Mucosa of rectum (tissue), 2 donors: Measurements from ENCODE around the gene CYP1A1.

Experiments used
- H3K27ac ChIP-seq, 2 donors: one replicate each; pipeline ENCODE4 v1.7.0; 2013; ENCODE audit warnings: inconsistent platforms in 2 of 2, low read depth in 2 of 2, low read length in 2 of 2
- H3K27me3 ChIP-seq, 2 donors: one replicate each; pipeline ENCODE4 v1.7.0; 2013; ENCODE audit warnings: low read length in 2 of 2; ENCODE audit not compliant: control insufficient read depth in 2 of 2, insufficient read depth in 2 of 2
- H3K36me3 ChIP-seq, 2 donors: one replicate each; pipeline ENCODE4 v1.7.0; 2013; ENCODE audit warnings: low read length in 2 of 2; ENCODE audit not compliant: control insufficient read depth in 2 of 2, insufficient read depth in 2 of 2
- H3K4me1 ChIP-seq, 2 donors: one replicate each; pipeline ENCODE4 v1.7.0; 2013; ENCODE audit warnings: low read length in 2 of 2, mild to moderate bottlenecking in 1 of 2; ENCODE audit not compliant: control insufficient read depth in 2 of 2, insufficient read depth in 2 of 2
- H3K4me3 ChIP-seq, 2 donors: one replicate each; pipeline ENCODE4 v1.7.0; 2013; ENCODE audit warnings: low read length in 2 of 2
- H3K9ac ChIP-seq, 2 donors: one replicate each; pipeline ENCODE4 v1.7.0; 2013; ENCODE audit warnings: low read length in 2 of 2, low read depth in 1 of 2, mild to moderate bottlenecking in 1 of 2
- H3K9me3 ChIP-seq, 2 donors: one replicate each; pipeline ENCODE4 v1.7.0; 2013; ENCODE audit warnings: low read length in 2 of 2; ENCODE audit not compliant: control insufficient read depth in 2 of 2
- donor health status: healthy.
- donor health status: Normal muscosa, but diverticular disease.

CYP1A1 gene

GRCh38 chr15:74696398-74696729, 29.0 kb downstream of the CYP1A1 start:
- H3K9ac ChIP-seq: peak overlapping the region; percentile 85 to 86
- no peaks in the 10 kb centered on the region for H3K27me3 ChIP-seq
- H3K27ac ChIP-seq: peak overlapping the region in 1 of 2 donors; percentile 77

DNA sequence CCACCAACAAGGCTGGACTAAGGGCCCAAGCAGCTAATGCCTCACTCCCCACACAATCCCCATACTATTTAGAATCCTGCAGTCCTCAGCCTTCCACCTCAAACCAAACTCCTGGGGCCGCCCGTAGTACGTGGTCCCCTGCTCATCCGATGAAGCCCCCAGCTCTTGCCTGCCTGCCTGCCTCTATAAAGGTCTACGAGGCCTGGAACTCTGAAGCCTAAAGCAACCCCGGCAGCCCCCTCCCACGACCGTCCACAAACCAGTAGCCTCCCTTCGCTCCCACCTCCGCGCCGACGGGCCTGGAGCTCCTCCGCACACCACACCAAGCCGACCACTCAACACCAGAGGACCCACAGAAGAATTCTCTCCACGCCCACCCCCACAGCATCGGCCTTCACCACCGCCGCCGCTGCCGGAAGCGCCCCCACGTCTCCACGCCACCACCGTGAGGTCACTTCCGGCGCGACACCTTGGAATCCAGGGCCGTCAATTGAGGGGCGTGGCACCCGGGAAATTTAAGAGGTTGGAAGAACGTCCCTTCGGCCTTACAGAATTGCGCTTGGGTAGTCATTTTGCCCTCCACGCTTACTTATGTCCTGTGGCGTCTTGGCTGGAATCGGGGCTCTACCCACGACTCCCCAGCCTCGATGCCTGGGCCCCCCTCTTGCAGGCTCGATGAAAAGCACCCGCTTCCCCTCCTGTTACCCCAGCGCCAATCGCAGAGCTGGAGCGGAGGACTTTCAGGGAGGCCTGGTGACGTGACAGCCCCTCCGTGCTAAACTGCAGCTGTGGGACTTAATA, 29.5 kb downstream of the CYP1A1 start, which contains the start of gene EDC3:
Gene EDC3, minus strand, starts transcription at position 428 of the 801 bp plus-strand sequence. CDS start 20,900 bp downstream, outside the sequence.
- peak within 1 kb of the TSS; percentile 91 to 98 for H3K4me3 ChIP-seq
- H3K27me3 ChIP-seq: no peaks in the 10 kb centered on the region
- peak within 1 kb of the TSS; percentile 62 to 77 for H3K27ac ChIP-seq
- H3K4me1 ChIP-seq: peaks cover 8% of the 10 kb centered on the region in 2 donors
- H3K9ac ChIP-seq: peak within 1 kb of the TSS; percentile 85 to 86
- H3K36me3 ChIP-seq: no peaks in the 10 kb centered on the region
- H3K9me3 ChIP-seq: no peaks in the 10 kb centered on the region

More at GRCh38 chr15:74696398-74696729, 29.0 kb downstream of the CYP1A1 start:
- H3K4me3 ChIP-seq: peak overlapping the region; percentile 91 to 98
- no peaks in the 10 kb centered on the region for H3K9me3 ChIP-seq
- peaks cover 8% of the 10 kb centered on the region in 2 donors for H3K4me1 ChIP-seq
- H3K36me3 ChIP-seq: no peaks in the 10 kb centered on the region

- no peaks in the 10 kb centered on the region for H3K36me3 ChIP-seq
- peaks cover 8% of the 10 kb centered on the region in 2 donors for H3K4me1 ChIP-seq
- no peaks in the 10 kb centered on the region for H3K9me3 ChIP-seq
- no peak overlapping the region for H3K27ac ChIP-seq
- H3K27me3 ChIP-seq: no peaks in the 10 kb centered on the region
- no peak overlapping the region for H3K9ac ChIP-seq
- H3K4me3 ChIP-seq: no peak overlapping the region
Observed at GRCh38 chr15:74692327-74692726, 33.0 kb downstream of the CYP1A1 start.

DNA sequence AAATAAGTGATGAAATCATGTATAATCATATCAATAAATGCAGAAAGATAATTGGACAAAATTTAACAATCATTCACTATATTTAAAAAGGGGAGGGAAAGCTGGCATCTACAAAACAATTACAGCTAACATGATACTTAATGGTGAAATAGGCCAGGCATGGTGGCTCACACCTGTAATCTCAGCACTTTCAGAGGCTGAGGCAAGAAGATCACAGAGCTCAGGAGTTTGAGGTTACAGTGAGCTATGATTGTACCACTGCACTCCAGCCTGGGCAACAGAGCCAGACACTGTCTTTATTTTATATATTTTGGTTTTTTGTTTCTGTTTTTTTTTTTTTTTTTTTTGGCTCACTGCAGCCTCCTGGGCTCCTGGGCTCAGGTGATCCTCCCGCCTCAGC, 41.6 kb downstream of the CYP1A1 start:
- H3K27ac ChIP-seq: no peak overlapping the region
- H3K27me3 ChIP-seq: no peaks in the 10 kb centered on the region
- H3K9me3 ChIP-seq: no peaks in the 10 kb centered on the region
- H3K9ac ChIP-seq: no peak overlapping the region
- H3K4me1 ChIP-seq: no peaks in the 10 kb centered on the region
- H3K4me3 ChIP-seq: no peak overlapping the region
- peaks cover 0 to 4% of the 10 kb centered on the region in 2 donors for H3K36me3 ChIP-seq

DNA sequence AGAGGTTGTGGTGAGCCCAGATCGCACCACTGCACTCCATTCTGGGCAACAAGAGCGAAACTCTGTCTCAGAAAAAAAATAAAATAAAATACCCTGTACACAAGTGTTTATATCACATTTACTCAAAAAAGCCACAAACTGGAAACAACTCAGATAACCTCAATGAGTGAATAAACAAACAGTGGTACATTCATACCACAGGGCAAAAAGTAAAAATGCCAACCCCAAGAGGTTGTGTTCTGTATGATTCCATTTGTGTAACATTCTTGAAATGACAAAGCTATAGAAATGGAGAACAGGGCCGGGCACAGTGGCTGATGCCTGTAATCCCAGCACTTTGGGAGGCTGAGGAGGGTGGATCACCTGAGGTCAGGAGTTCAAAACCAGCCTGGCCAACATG, 42.4 kb downstream of the CYP1A1 start:
- Histone ChIP-seq H3K36me3 (peaks cover 0 to 4% of the 10 kb centered on the region in 2 donors), H3K4me1 (no peaks in the 10 kb centered on the region), H3K27me3 (no peaks in the 10 kb centered on the region), H3K4me3 (no peak overlapping the region), H3K9me3 (no peaks in the 10 kb centered on the region), H3K27ac (no peak overlapping the region), H3K9ac (no peak overlapping the region)

GRCh38 chr15:74680456-74680855, 44.9 kb downstream of the CYP1A1 start:
- Histone ChIP-seq H3K4me3 (no peak overlapping the region), H3K27ac (no peak overlapping the region), H3K9me3 (no peaks in the 10 kb centered on the region), H3K36me3 (peaks cover 0 to 2% of the 10 kb centered on the region in 2 donors), H3K27me3 (no peaks in the 10 kb centered on the region), H3K9ac (no peak overlapping the region), H3K4me1 (no peaks in the 10 kb centered on the region)

DNA sequence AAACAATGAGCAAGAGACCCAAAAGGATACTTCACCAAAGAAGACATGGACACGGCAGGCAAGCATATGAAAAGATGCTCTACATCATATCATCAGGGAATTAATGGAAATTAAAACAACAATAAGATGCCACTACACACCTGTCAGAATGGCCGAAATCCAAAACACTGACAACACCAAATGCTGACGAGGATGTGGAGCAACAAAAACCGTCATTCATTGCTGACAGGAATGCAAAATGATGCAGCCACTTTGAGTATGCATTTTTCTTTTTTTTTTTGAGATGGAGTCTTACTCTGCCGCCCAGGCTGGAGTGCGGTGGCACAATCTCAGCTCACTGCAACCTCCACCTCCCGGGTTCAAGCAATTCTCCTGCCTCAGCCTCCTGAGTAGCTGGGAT, 48.5 kb downstream of the CYP1A1 start:
- no peaks in the 10 kb centered on the region for H3K4me1 ChIP-seq
- no peaks in the 10 kb centered on the region for H3K27me3 ChIP-seq
- H3K36me3 ChIP-seq: peaks cover 7 to 21% of the 10 kb centered on the region in 2 donors
- H3K9me3 ChIP-seq: no peaks in the 10 kb centered on the region
- no peak overlapping the region for H3K9ac ChIP-seq
- no peak overlapping the region for H3K27ac ChIP-seq
- no peak overlapping the region for H3K4me3 ChIP-seq

GRCh38 chr15:74674161-74674560, 51.2 kb downstream of the CYP1A1 start:
- H3K9me3 ChIP-seq: no peaks in the 10 kb centered on the region
- H3K4me3 ChIP-seq: no peak overlapping the region
- no peaks in the 10 kb centered on the region for H3K4me1 ChIP-seq
- H3K27me3 ChIP-seq: no peaks in the 10 kb centered on the region
- H3K27ac ChIP-seq: no peak overlapping the region
- H3K36me3 ChIP-seq: peaks cover 20 to 36% of the 10 kb centered on the region in 2 donors
- no peak overlapping the region for H3K9ac ChIP-seq

DNA sequence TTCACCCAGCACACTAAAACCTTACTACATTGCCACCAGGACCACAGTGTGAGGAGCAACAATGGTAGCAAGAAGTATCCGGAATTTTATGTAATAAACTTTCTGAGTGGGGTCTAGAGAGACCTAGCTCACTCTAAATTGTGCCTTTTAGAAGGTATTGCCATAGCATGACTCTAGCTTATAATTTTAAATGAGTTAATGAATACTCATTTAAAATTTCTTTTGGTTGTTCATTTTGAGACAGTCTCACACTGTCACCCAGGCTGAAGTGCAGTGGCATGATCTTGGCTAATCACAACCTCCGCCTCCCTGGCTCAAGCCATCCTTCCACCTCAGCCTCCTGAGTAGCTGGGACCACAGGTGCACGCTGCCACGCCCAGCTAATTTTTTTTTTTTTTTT, 55.7 kb downstream of the CYP1A1 start:
- no peak overlapping the region for H3K27ac ChIP-seq
- no peak overlapping the region for H3K9ac ChIP-seq
- no peak overlapping the region for H3K4me3 ChIP-seq
- H3K9me3 ChIP-seq: no peaks in the 10 kb centered on the region
- H3K36me3 ChIP-seq: peaks cover 20 to 31% of the 10 kb centered on the region in 2 donors
- H3K27me3 ChIP-seq: no peaks in the 10 kb centered on the region
- peaks cover under 1 to 3% of the 10 kb centered on the region in 2 donors for H3K4me1 ChIP-seq
